ENCODE data around the gene MAML3.

The MAML3 gene

GRCh38 chr4:140096921-140097320 is 57.1 kb downstream of the MAML3 start:
- Histone ChIP-seq H4K8ac (ENCODE audit: low read length) (no peak overlapping the region), H3K4me3 (ENCODE audit: insufficient read depth in 1 of 2, low read depth in 1 of 2, low read length in 2 of 2) (no peak overlapping the region), H3K18ac (ENCODE audit: low read depth in 1 of 2, low read length in 2 of 2) (no peak overlapping the region), H3K4me2 (ENCODE audit: low read length, poor library complexity, severe bottlenecking) (no peak overlapping the region), H3K36me3 (ENCODE audit: control insufficient read depth in 1 of 2, insufficient read depth in 2 of 2, low read depth in 1 of 2, low read length in 2 of 2) (no peaks in the 10 kb centered on the region), H2BK5ac (ENCODE audit: low read depth, low read length, poor library complexity, severe bottlenecking) (no peak overlapping the region), H2BK120ac (ENCODE audit: low read depth, low read length) (no peak overlapping the region), H2AK5ac (ENCODE audit: low read length, severe bottlenecking) (no peak overlapping the region), H2BK15ac (ENCODE audit: low read depth, poor library complexity, severe bottlenecking) (no peak overlapping the region), H3K14ac (ENCODE audit: low read length in 2 of 2) (no peak overlapping the region), H3K27me3 (ENCODE audit: control insufficient read depth in 1 of 2, insufficient read depth in 1 of 2, low read length in 2 of 2) (no peaks in the 10 kb centered on the region), H3K79me1 (replicated peaks; ENCODE audit: low read length, poor library complexity, severe bottlenecking) (peaks cover 11% of the 10 kb centered on the region), H3K4ac (ENCODE audit: low read depth in 1 of 2, low read length in 2 of 2) (no peak overlapping the region), H3K9ac (ENCODE audit: low read length) (no peak overlapping the region), H3K4me1 (ENCODE audit: control insufficient read depth, insufficient read depth, low read depth, low read length) (peaks cover 15% of the 10 kb centered on the region), H2AFZ (ENCODE audit: low read depth, low read length) (no peak overlapping the region), H3K27ac (ENCODE audit: low read length, poor library complexity, severe bottlenecking) (no peak overlapping the region), H2BK12ac (ENCODE audit: low read length in 2 of 2) (peak overlapping the region in 1 of 2 experiments; percentile 8), H3K23ac (ENCODE audit: low read length in 2 of 2) (no peak overlapping the region), H3K9me3 (ENCODE audit: control insufficient read depth, low read length) (no peaks in the 10 kb centered on the region), H4K91ac (ENCODE audit: low read length) (no peak overlapping the region)
- DNase-seq, result peak; percentile 29
- 0% methylated on average over 1 of the region's 2 CpGs for WGBS

GRCh38 chr4:140096483-140096861 is 57.5 kb downstream of the MAML3 start:
- no peak overlapping the region for H2AK5ac ChIP-seq (ENCODE audit: low read length, severe bottlenecking)

GRCh38 chr4:140095694-140096482 is 58.1 kb downstream of the MAML3 start:
- peak overlapping the region; percentile 12 to 89 for H2BK12ac ChIP-seq (ENCODE audit: low read length in 2 of 2)
- no peaks in the 10 kb centered on the region for H3K27me3 ChIP-seq (ENCODE audit: control insufficient read depth in 1 of 2, insufficient read depth in 1 of 2, low read length in 2 of 2)
- H3K36me3 ChIP-seq (ENCODE audit: control insufficient read depth in 1 of 2, insufficient read depth in 2 of 2, low read depth in 1 of 2, low read length in 2 of 2), result no peaks in the 10 kb centered on the region
- H2AFZ ChIP-seq (ENCODE audit: low read depth, low read length), result no peak overlapping the region
- H3K4me3 ChIP-seq (ENCODE audit: insufficient read depth in 1 of 2, low read depth in 1 of 2, low read length in 2 of 2), result no peak overlapping the region
- peak overlapping the region; percentile 43 for H2BK120ac ChIP-seq (ENCODE audit: low read depth, low read length)
- H3K9ac ChIP-seq (ENCODE audit: low read length), result no peak overlapping the region
- peak; percentile 99 for DNase-seq
- H3K18ac ChIP-seq (ENCODE audit: low read depth in 1 of 2, low read length in 2 of 2), result peak overlapping the region; percentile 61 to 92
- peak overlapping the region; percentile 88 for H4K91ac ChIP-seq (ENCODE audit: low read length)
- H3K23ac ChIP-seq (ENCODE audit: low read length in 2 of 2), result no peak overlapping the region
- H3K4ac ChIP-seq (ENCODE audit: low read depth in 1 of 2, low read length in 2 of 2), result peak overlapping the region in 1 of 2 experiments; percentile 29
- peaks cover 15% of the 10 kb centered on the region for H3K4me1 ChIP-seq (ENCODE audit: control insufficient read depth, insufficient read depth, low read depth, low read length)
- peaks cover 11% of the 10 kb centered on the region for H3K79me1 ChIP-seq (replicated peaks; ENCODE audit: low read length, poor library complexity, severe bottlenecking)
- H2BK5ac ChIP-seq (ENCODE audit: low read depth, low read length, poor library complexity, severe bottlenecking), result no peak overlapping the region
- H3K9me3 ChIP-seq (ENCODE audit: control insufficient read depth, low read length), result no peaks in the 10 kb centered on the region
- H3K27ac ChIP-seq (ENCODE audit: low read length, poor library complexity, severe bottlenecking), result peak overlapping the region; percentile 39
- WGBS, result 15% methylated on average over 9 of the region's 9 CpGs
- peak overlapping the region; percentile 88 for H4K8ac ChIP-seq (ENCODE audit: low read length)
- H2BK15ac ChIP-seq (ENCODE audit: low read depth, poor library complexity, severe bottlenecking), result peak overlapping the region; percentile 60
- H3K14ac ChIP-seq (ENCODE audit: low read length in 2 of 2), result peak overlapping the region in 1 of 2 experiments; percentile 59
- H3K4me2 ChIP-seq (ENCODE audit: low read length, poor library complexity, severe bottlenecking), result no peak overlapping the region
- peak overlapping the region; percentile 21 for H2AK5ac ChIP-seq (ENCODE audit: low read length, severe bottlenecking)

More at GRCh38 chr4:140096483-140096861, 57.5 kb downstream of the MAML3 start:
- H4K8ac ChIP-seq (ENCODE audit: low read length), result no peak overlapping the region
- no peak overlapping the region for H3K9ac ChIP-seq (ENCODE audit: low read length)
- no peaks in the 10 kb centered on the region for H3K36me3 ChIP-seq (ENCODE audit: control insufficient read depth in 1 of 2, insufficient read depth in 2 of 2, low read depth in 1 of 2, low read length in 2 of 2)
- H2BK12ac ChIP-seq (ENCODE audit: low read length in 2 of 2), result peak overlapping the region in 1 of 2 experiments; percentile 68
- H3K18ac ChIP-seq (ENCODE audit: low read depth in 1 of 2, low read length in 2 of 2), result peak overlapping the region in 1 of 2 experiments; percentile 41
- H3K4me3 ChIP-seq (ENCODE audit: insufficient read depth in 1 of 2, low read depth in 1 of 2, low read length in 2 of 2), result no peak overlapping the region
- H3K9me3 ChIP-seq (ENCODE audit: control insufficient read depth, low read length), result no peaks in the 10 kb centered on the region
- no peak overlapping the region for H3K14ac ChIP-seq (ENCODE audit: low read length in 2 of 2)
- H3K79me1 ChIP-seq (replicated peaks; ENCODE audit: low read length, poor library complexity, severe bottlenecking), result peaks cover 11% of the 10 kb centered on the region
- H3K27me3 ChIP-seq (ENCODE audit: control insufficient read depth in 1 of 2, insufficient read depth in 1 of 2, low read length in 2 of 2), result no peaks in the 10 kb centered on the region
- H4K91ac ChIP-seq (ENCODE audit: low read length), result no peak overlapping the region
- H3K23ac ChIP-seq (ENCODE audit: low read length in 2 of 2), result no peak overlapping the region
- DNase-seq, result no peak
- no peak overlapping the region for H2BK15ac ChIP-seq (ENCODE audit: low read depth, poor library complexity, severe bottlenecking)
- no peak overlapping the region for H3K4me2 ChIP-seq (ENCODE audit: low read length, poor library complexity, severe bottlenecking)
- peak overlapping the region; percentile 39 for H3K27ac ChIP-seq (ENCODE audit: low read length, poor library complexity, severe bottlenecking)
- H3K4me1 ChIP-seq (ENCODE audit: control insufficient read depth, insufficient read depth, low read depth, low read length), result peaks cover 15% of the 10 kb centered on the region
- WGBS, result 88% methylated on average over 2 of the region's 5 CpGs
- H3K4ac ChIP-seq (ENCODE audit: low read depth in 1 of 2, low read length in 2 of 2), result peak overlapping the region in 1 of 2 experiments; percentile 37
- H2AFZ ChIP-seq (ENCODE audit: low read depth, low read length), result no peak overlapping the region
- H2BK5ac ChIP-seq (ENCODE audit: low read depth, low read length, poor library complexity, severe bottlenecking), result no peak overlapping the region
- H2BK120ac ChIP-seq (ENCODE audit: low read depth, low read length), result peak overlapping the region; percentile 27

All from mesenchymal stem cell (in vitro differentiated cells and primary cell).